GM04504 (cell line): ENCODE results near the gene PLPP7.

Experiments
- DNase-seq: peaks from one replicate; pipeline ENCODE4 v3.0.0-alpha.2; 2012; ENCODE audit warnings: low read depth

The PLPP7 gene

DNA sequence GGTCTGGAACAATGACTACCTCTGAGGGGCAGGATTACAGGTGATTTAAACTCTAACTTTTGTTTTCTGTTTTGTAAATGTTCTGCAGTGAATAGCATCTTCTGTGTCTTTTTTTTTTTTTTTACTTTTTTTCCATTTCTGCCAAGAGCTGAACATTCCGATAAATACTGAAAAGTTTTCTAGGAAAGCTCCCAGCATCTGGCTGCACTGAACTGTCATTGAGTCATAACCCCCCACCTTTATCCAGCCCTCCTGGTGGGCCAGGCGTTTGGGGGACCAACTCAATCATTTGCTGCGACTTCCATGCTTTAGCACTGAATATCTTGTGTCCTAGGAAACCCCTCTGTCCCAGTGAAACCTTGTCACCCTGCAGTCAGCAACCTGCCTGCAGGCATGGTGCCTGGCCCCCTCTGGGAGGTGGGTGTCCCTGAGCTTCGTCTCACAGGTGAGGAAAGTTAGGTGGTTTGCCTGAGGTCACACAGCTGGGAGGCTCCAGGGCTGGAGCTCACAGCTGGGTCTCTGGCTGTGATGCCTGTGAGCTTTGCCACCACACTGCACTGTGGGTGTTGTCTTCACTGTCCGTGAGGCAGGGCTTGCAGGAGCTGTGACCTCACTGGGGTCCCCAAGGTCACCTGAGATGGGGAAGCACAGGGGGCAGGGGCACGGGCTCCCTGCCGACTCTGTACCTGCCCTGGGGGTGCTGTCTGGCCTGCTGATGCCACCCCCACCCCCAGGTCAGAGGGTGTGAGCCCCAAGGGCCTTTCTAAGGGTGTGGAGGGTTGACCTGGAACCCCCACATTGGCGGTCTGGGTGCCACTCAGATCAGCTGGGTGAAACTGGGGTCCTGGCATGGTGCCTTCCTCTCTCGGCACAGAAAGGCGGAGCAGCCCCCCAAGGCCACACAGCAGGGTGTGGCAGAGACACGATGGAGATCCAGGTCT, 14.1 kb downstream of the PLPP7 start:
- DNase-seq = no peak

DNA sequence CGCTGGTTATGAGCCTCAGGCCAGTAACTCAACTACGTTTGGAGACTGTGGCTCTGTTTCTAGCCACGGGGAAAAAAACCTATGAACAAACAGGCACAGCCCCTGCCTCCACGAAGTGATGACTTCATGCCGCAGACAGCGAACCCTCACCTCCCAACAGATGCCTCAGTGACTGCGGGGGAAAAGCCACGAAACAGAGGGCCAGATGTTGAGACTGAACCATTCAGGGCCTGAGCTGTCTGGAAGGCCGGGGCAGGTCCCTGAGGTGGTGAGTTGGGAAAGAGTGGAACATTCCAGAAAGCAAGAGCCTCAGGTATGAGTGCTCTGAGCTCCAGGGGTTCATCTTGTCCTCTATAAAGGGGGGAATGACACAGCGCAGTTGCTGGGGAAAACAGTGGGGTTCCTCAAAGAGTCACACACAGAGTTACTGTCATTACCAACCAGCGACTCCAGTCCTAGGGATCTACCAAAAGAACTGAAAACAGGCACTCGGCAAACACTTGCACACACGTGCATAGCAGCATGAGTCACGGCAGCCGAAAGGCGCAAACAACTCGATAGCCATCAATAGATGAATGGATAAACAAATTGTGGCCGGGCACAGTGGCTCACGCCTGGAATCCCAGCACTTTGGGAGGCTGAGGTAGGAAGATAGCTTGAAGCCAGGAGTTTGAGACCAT, 15.3 kb downstream of the PLPP7 start:
- DNase-seq = no peak

DNA sequence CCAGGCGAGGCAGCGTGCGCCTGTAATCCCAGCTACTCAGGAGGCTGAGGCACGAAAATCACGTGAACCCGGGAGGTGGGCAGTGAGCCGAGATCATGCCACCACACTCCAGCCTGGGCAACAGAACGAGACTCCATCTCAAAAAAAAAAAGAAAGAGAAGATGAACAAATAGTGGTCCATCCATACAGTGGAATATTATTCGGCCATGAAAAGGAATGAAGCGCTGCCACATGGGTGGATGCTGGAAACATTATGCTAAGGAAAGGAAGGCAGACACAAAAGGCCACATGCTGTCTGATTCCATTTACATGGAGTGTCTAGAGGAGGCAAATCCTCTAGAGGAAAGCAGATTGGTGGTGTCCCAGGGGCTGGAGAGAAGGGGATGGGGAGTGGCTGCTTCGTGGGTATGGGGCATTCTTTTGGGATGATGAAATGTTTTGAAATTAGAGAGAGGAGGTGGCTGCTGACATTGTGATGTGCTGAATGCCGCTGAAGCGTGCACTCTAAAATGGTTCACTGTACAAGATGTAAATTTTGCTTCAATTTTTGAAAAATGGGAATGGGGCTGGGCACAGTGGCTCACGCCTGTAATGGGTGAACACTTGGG, 17.0 kb downstream of the PLPP7 start:
- DNase-seq = no peak

DNA sequence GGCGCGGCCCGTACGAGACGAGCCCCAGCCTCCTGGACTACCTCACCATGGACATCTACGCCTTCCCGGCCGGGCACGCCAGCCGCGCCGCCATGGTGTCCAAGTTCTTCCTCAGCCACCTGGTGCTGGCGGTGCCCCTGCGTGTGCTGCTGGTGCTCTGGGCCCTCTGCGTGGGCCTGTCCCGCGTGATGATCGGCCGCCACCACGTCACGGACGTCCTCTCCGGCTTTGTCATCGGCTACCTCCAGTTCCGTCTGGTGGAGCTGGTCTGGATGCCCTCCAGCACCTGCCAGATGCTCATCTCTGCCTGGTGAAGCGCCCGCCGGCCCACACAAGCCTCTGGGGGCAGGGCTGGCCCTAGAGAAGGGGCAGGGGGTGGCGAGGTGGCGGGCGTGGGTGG, 18.5 kb downstream of the PLPP7 start:
- DNase-seq = no peak

DNA sequence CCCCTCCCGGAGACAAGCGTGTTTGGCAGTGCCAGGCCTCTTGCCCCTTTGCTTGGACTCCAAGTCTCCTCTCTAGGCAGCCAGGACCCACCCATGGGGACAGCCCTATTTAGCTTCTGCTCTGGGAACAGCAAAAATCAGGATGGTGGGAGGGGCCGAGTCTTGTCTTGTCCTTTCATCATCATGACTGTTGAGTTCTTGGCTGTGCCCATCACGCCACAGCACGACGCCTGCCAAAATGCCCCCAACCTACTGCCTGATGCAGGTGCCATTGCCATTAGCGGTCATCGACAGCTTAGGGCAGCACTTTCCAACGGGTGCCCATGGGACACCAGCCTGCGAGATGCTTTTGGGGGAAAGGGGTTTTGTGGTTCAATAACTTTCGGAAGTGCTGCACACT, 18.9 kb downstream of the PLPP7 start:
- no peak for DNase-seq

DNA sequence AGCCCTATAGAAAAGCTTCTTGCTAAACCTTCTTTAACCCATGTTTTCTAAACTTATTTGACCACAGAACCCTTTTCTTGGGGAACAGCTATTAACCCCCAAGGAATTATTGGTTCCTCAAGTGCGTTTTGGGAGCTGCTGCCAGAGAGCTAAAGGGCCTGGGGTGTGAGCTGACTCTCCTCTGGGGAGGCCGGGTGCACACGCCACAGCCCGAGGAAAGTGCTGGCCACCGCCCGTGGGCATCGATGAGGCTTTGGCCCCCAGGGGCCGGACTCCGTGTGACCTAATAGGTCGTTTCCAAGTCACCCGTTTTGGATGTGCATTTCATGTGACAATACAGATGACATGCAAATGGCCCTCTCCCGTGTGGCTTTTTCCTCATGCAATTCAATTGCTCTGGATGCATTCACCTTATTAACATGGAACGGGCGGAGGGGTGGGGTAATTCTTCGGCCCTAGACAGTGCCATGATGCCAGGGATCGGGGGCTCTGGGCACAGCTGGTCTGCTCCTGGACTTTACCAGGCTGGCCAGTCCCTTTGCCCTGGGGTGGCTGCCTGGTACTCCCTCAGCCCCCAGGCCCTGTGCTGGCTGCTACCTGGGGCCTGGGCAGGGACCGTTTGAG, 19.5 kb downstream of the PLPP7 start:
- DNase-seq = no peak

DNA sequence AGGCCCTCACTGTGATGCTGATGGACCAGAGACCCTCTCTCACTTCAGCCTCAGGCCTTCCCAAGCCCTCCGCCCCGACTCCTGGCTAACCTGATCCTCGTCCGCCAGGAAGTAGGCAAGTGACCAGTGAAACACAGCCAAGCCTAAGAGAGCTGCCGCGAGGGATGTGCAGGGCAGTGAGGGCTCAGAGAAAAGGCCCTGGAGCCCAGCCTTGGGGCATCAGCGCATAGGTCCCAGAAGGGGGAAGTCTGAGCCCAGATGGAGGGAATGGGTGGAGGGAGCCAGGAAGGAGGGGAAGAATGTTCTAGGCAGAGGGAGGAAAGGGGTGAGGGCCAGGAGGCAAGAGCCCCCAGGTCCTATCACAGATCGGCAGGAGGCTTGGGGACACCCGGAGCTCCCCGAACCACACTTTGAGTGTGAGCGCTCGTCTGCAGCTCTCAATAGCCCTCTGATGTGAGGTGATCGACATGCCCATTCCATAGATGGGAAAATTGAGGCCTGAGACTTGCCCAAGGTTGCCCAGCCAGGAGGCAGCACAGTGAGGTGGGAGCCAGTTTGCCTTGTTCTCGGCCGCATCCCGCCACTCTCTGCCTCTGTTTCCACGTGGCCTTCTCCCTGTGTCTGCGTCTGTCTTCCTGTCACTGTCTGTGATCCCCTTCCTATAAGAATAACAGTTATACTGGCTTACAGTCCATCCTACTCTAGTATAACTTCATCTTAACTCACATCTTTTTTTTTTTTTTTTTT, 20.2 kb downstream of the PLPP7 start:
- DNase-seq = no peak

DNA sequence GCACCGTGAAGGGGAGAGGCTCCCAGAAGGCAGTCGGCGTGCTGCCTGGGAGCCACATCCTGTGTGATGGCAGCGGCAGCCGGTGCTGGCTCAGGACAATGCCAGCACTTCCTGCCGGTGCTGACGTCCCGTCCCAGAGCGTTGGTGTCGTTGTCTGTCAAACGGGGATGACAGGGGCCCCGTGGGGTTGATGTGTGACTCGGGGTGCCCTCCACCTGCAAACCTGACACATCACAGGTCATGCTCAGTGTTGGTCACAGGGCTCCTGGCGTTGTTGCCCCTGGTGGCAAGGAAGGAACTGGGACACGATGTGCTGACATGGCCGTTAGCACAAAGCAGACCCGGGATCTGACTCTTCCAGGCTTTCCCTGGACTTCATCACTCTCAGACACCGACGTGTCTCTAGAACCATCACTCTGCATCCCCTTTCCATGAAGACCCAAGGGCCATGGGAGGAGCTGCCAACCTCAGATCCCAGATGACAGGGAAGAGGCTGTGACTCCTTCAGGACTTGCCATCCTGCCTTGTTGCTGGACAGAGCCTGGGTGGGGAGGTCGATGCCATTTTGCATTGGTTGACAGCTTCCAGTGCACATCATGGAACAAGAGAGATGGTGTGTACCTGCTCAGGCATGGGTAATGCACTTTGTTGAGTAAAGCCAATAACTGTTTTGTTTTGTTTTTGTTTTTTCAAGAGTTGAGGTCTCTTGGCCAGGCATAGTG, 21.5 kb downstream of the PLPP7 start:
- DNase-seq = no peak

DNA sequence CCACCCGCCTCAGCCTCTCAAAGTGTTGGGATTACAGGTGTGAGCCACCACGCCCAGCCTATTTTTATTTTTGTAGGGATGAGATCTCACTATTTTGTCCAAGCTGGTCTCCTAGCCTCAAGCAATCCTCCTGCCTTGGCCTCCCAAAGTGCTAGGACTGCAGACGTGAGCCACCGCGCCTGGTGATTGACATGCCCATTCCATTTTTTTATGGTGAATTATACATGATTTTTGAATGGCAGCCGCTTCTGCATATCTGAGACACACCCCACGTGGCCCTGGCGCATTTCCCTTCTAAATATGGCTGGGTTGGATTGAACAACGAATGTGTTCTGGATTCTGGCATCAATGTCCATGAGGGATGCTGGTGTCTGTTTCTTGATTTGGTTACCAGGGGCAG, 22.7 kb downstream of the PLPP7 start:
- no peak for DNase-seq

DNA sequence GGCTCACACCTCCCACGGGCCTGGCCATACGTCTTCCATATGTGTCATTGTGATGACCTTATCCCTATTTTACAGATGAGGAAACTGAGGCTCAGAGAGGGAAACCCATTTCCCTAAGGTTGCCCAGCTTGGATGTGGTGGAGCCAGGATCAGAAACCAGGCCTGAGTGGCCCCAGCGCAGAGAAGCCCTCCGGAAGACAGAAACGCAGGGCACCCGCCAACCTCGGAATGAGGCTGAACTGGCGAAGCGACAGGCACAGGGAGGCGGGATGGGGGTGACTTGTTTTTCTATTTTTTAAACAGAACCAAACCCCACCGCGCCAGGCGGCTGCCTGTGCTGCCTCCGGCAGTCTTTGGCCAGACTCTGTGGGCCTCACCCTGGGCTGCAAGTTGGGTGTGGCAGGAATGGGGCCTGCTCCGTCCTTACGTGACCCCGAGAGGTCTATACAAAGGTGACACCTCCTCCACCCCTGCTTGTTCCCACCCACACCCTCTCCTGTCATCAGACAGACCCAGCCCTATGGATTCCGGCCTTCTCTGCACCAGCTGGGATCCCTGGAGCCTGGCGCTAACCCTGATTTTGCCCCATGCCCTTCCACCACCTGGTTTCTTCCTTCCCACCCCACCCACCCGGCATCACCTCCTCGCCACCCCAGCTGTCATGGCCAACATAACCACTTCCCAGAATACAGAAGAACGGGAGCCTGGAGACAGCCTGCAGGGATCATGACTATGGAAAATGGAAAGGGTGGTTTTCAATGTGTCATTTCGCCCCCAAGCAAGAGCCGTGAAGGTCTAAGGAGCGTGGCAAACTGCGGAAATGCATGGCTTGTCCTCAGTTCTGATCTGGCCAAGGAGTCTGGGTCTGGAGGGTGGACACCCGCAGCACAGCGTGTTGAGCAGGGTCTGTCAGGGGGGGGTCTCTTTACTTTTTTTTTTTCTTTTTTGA, 23.6 kb downstream of the PLPP7 start:
- DNase-seq = no peak

DNA sequence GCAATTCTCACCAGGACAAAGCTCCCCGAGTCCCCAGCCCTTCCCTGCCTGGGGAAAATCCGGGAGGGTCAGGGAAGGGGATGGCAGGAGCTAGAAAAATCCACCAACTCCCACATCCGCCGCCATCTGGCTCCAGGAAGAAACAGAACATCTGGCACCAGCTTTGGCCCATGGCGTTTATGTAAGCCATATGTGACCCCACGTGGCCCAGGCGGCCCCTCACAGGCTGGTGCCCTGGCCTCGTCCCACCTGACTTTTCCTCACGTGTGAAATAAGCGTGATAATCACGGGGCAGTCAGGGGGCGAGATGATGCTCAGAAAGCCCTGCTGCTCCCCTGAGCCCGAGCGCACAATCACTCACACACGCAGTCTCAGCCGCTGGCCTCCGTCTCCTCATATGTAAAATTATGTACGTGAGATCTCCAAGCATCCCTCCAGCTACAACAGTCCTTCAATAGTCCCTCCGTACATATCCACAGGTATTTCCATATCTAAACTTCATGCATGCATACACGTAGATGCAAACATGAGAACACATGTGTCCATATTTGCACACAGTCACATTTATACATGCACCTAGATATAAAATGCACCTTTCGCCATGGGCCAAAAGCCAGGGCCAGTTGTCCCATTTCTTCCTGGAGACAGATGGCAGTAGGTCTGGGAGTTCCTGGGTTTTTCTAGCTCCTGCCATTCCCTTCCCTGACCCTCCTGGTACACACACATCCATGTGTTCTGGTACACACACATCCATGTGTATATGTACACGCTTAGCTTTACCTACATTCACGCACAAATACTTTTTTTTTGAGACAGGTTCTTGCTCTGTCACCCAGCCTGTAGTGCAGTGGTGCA, 28.9 kb downstream of the PLPP7 start:
- DNase-seq = no peak

DNA sequence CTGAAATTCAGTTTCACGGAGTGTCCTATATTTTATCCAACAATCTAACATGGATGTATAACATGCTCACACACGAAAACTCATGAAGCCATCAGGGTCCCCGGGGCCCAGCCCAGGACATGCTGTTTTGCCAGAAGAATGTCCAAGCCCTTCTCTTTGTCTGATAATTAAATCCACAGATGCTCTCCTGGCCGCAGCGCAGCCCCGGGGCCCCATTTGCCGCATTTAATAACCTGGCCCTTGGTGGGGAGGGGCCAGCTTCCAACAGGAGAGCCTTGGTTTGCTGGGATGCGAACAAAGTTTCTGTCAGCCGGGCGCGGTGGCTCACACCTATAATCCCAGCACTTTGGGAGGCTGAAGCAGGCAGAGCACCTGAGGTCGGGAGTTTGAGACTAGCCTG, 30.0 kb downstream of the PLPP7 start:
- no peak for DNase-seq

DNA sequence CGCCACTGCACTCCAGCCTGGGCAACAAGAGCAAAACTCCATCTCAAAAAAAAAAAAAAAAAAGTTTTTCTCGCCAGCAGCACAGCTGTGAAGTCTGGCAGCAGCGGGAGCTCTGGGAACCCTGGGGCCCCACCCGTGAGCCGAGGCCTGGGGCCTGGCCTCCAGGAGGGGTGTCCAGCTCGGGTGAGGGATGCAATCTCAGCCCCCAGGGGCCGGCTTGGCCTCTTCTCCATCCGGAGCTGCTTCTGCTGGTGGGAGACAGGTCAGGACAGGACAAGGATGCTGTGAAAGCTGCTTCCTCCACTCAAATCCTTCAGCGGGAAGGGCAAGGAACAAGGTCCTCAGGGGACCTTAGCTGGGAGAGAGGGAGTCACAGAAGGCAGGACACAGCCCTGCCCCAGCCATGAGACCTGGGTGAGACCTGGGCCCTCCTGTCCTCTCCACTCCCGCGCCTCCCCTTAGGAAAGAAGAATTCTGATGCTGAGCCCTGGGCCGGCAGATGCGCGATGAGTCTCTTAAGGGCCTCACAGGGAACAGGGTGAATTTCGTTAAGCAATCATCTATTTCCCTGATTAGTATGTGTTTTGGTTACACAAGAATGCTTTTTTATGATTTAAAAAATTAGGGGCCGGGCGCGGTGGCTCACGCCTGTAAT, 30.6 kb downstream of the PLPP7 start:
- no peak for DNase-seq

DNA sequence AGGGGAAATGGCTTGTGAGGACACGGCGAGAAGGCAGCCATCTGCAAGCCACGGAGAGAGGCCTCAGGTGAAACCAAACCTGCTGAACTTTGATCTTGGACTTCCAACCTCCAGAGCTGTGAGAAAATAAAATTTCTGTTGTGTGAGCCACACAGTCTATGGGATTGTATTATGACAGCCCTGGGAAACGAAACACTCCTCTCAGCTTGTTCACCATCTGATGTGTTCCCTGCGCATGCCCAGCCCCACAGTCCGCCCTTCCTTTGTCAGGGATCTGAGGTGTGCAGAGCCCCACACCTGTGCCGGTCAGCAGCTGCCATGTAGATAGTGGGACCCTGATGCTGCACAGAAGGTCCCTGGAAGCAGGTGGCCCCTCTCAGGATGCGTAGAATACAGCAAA, 34.1 kb downstream of the PLPP7 start:
- DNase-seq = no peak

DNA sequence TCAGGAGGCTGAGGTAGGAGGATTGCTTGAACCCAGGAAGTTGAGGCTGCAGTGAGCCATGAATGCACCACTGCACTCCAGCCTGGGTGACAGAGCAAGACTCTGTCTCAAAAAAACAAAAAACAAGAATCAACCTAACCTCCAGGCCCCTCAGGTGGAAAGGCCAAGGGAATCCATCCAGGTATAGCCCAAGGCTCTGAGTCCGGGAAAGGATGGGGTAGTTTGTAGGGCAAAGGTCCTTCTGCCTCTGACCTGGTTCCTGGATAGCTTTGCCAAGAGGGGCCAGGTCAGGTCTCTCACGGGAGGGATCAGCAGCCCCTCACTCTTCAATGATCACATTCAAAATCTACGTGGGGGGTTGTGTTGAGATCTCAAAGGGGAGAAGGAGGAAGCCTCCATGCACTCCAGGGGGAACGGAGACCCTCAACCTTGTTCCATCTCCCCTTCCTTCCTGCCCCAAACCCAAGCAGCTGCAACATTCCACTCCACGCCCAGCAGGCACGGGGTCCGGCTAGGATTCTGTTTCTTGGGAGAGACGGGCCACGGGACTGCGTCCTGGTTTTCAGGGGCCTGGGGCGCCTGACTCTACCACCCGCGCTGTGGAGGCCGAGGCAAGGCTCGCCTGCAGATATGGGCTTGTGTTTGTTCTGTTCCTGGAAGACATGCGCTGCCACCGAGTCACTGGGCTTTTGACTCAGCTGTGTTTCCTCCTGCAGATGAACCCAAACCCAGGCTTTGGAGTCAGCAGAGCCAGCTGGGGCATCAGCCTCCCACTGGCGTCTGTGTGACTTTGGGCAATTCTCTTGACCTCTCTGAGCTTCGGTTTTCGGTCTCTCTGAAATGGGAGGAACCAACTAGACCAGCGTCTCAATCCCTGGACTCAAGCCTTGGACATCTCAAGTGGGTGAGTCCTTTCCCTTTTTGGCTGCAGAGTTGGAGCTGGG, 35.5 kb downstream of the PLPP7 start:
- DNase-seq = no peak

DNA sequence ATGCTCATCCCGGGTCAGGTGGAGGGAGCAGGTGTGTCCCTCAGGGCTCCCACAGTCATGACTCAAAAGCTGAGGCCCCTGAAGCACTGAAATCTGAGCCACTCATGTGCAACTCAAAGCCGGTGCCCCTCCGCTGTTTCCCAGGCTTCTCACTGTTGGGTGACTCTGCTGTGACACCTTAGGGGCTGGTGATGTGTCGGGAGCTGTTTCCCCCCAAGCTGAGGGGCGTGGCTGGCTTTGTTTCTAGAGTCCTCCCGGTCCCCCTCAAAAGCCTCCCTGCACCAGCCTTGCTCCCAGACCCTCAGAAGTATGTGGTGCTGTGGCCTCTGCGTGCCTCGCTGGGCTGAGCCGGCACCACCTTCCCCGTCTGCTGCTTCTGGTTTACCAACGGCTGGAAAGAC, 39.7 kb downstream of the PLPP7 start:
- DNase-seq = no peak

DNA sequence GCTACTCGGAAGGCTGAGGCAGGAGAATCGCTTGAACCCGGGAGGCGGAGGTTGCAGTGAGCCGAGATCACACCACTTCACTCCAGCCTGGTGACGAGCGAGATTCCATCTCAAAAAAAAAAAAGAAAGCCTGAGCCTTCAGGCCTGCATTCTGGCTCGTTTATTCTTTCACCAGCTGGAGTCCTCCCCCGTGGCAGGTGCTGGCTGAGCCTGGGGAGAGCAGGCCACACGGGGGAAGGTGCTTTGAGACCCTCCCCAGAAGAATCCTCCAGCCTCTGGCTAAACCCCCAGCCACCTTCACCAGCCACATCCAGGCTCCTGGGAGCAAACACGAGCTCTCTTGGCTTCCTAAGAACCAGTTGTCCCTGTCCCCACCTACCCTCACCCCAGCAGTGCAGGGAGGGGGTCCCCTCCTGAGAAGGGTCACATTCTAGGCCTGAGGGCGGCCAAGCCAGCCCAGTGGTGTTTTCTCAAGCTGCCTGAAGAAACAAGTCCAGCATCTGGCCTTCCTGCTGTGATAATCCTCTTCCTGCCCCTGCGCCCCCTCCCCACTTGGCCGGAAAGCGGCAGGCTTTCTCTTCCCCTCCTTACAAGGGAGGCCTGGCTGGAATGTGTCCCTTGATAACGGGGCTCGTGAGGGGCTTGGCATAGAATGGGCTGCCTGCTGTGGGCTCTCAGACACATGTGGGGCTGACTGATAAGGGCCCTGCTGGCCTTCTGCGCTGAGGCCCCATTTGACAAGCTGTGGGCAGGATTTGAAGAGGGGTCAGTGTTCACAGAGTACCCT, 41.5 kb downstream of the PLPP7 start:
- no peak for DNase-seq
